MCF 10A (cell line): ENCODE data around the gene ADSL. TPM values are rescaled to one million over a fixed set of nuclear protein-coding genes. Genes with fewer than 3 reads are reported as not detected.

ENCODE experiments used
- BruUV-seq: library from RNA; stranded (reverse); fragments of 400-500 nt; replicated peaks from 2 replicates; lab custom pipeline; 2021; lab: Mats Ljungman, UMichigan
- CTCF ChIA-PET: fragments of 300-600 bp; sonication (Branson Sonifier 250); formaldehyde crosslinking; extraction: SDS; loops from one replicate; lab custom pipeline; 2021; ENCODE audit warnings: antibody characterized with exemption, inconsistent platforms; lab: Yijun Ruan, JAX
- POLR2A ChIA-PET: fragments of 300-600, 350-650 bp; sonication (Branson Sonifier 250); formaldehyde crosslinking; extraction: SDS; loops from one replicate; lab custom pipeline; 2020; ENCODE audit warnings: antibody characterized with exemption, inconsistent platforms; lab: Yijun Ruan, JAX
- DNase-seq: peaks from one replicate; pipeline ENCODE4 v3.0.0-alpha.2; 2018; ENCODE audit not compliant: unreplicated experiment
- H3K27ac Mint-ChIP-seq: one replicate; pipeline ENCODE4 v1.8.0; 2022; ENCODE audit warnings: mild to moderate bottlenecking, low read depth, mixed read lengths; ENCODE audit not compliant: unreplicated experiment
- H3K27me3 Mint-ChIP-seq: one replicate; pipeline ENCODE4 v1.8.0; 2022; ENCODE audit warnings: mixed read lengths; ENCODE audit not compliant: insufficient read depth, unreplicated experiment
- H3K36me3 Mint-ChIP-seq: one replicate; pipeline ENCODE4 v1.8.0; 2022; ENCODE audit warnings: mild to moderate bottlenecking, moderate library complexity, mixed read lengths; ENCODE audit not compliant: insufficient read depth, unreplicated experiment
- H3K4me1 Mint-ChIP-seq: one replicate; pipeline ENCODE4 v1.8.0; 2022; ENCODE audit warnings: mixed read lengths; ENCODE audit not compliant: insufficient read depth, unreplicated experiment
- H3K4me3 Mint-ChIP-seq: one replicate; pipeline ENCODE4 v1.8.0; 2022; ENCODE audit warnings: mild to moderate bottlenecking, moderate library complexity, mixed read lengths; ENCODE audit not compliant: unreplicated experiment
- H3K9me3 Mint-ChIP-seq: one replicate; pipeline ENCODE4 v1.8.0; 2022; ENCODE audit warnings: mixed read lengths; ENCODE audit not compliant: unreplicated experiment
- intact Hi-C: fragments of 100-400 bp; cut with micrococcal nuclease; formaldehyde crosslinking; loops from 2 replicates; pipeline ENCODE4 v1.14.1; 2022
- total RNA-seq: library from RNA; stranded (reverse); gene quantifications from 2 replicates; pipeline ENCODE4 v1.2.3, GENCODE V29; 2022
- TF ChIP-seq, protein P1 (sequence below): fragments of 200-600 bp; IDR thresholded peaks from one replicate; pipeline ENCODE4 v1.8.0; 2022; ENCODE audit warnings: antibody characterized with exemption, mild to moderate bottlenecking; ENCODE audit not compliant: unreplicated experiment

Gene ADSL
- total RNA-seq, 1 experiment from 2014 or later, result 129 TPM

DNA sequence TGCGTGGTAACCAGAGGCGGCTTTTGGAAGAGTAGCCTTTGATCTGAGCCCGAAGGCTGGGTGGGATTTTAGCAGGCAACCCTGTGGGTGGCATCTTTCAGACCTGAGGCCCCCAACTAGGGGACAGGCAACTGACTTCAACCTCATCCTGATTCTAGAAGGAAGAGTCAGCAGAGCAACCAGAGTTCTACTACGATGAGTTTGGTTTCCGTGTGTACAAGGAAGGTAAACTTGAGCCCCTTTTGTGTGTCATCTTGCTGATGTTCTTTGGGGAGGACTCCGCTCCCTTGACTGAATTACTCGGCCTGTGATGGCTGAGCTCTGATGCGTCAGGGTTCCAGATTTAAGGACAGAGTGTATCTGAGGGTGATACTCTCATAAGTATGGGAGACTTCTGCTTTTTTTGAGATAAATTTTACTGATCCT, 55.7 kb downstream of the ADSL start:
- H3K4me1 Mint-ChIP-seq, result no peaks in the 10 kb centered on the region
- intact Hi-C loops, result no loop called here

GRCh38 chr22:40403141-40403540, 56.8 kb downstream of the ADSL start:
- H3K27ac Mint-ChIP-seq, result peak overlapping the region; percentile 20
- H3K36me3 Mint-ChIP-seq, result peaks cover 52% of the 10 kb centered on the region
- no peak for DNase-seq
- H3K4me1 Mint-ChIP-seq, result no peaks in the 10 kb centered on the region
- intact Hi-C loops, result no loop called here
- BruUV-seq, result TSS peak; percentile 18
- TF ChIP-seq, protein P1, sequence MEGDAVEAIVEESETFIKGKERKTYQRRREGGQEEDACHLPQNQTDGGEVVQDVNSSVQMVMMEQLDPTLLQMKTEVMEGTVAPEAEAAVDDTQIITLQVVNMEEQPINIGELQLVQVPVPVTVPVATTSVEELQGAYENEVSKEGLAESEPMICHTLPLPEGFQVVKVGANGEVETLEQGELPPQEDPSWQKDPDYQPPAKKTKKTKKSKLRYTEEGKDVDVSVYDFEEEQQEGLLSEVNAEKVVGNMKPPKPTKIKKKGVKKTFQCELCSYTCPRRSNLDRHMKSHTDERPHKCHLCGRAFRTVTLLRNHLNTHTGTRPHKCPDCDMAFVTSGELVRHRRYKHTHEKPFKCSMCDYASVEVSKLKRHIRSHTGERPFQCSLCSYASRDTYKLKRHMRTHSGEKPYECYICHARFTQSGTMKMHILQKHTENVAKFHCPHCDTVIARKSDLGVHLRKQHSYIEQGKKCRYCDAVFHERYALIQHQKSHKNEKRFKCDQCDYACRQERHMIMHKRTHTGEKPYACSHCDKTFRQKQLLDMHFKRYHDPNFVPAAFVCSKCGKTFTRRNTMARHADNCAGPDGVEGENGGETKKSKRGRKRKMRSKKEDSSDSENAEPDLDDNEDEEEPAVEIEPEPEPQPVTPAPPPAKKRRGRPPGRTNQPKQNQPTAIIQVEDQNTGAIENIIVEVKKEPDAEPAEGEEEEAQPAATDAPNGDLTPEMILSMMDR, result no peak
- CTCF ChIA-PET, result interaction anchor here (0.7 to 1.2 kb wide), 3 partner anchors 18 to 869 kb away, joined by 3 read pairs; no protein-coding TSS in a partner anchor
- no peak overlapping the region for H3K4me3 Mint-ChIP-seq
- no peaks in the 10 kb centered on the region for H3K9me3 Mint-ChIP-seq
- POLR2A ChIA-PET, result no interaction called here
- H3K27me3 Mint-ChIP-seq, result no peaks in the 10 kb centered on the region

More for the DNA sequence above, 55.7 kb downstream of the ADSL start:
- peaks cover 46% of the 10 kb centered on the region for H3K36me3 Mint-ChIP-seq
- ChIA-PET POLR2A (no interaction called here), CTCF (interaction anchor here (0.6 kb wide), 1 partner anchor 13 kb away, joined by 3 read pairs; no protein-coding TSS in a partner anchor)
- TF ChIP-seq, protein P1, result no peak
- H3K27ac Mint-ChIP-seq, result no peak overlapping the region
- DNase-seq, result no peak
- no peaks in the 10 kb centered on the region for H3K27me3 Mint-ChIP-seq
- H3K9me3 Mint-ChIP-seq, result no peaks in the 10 kb centered on the region
- no peak overlapping the region for H3K4me3 Mint-ChIP-seq
- BruUV-seq, result no TSS peak

DNA sequence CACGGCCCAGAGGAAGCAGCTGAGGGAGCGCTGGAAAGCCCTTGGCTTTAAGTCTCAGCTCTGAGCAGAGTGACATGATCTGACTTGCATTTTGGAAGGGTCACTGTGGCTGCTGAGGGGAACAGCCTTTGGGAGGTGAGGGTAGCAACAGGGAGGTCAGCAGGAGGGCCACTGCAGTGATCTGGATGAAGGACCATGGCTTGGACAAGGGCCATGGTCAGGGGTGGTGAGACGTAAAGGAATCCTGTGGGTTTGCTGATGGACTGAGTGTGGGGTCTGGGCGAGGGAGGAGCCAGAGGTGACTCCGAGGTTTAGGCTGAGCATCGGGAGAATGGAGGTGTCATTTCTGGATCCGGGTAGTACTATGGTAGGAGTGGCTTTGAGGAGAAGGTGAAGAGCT, 57.4 kb downstream of the ADSL start:
- intact Hi-C loops, result no loop called here
- TF ChIP-seq, protein P1, result no peak
- H3K27ac Mint-ChIP-seq, result peak overlapping the region; percentile 20
- no peak for DNase-seq
- ChIA-PET POLR2A (interaction anchor here (0.6 kb wide), 1 partner anchor 32 kb away, joined by 3 read pairs; no protein-coding TSS in a partner anchor), CTCF (interaction anchor here (0.6 to 1.2 kb wide), 4 partner anchors 19 to 869 kb away, joined by 3 read pairs; no protein-coding TSS in a partner anchor)
- H3K36me3 Mint-ChIP-seq, result peaks cover 57% of the 10 kb centered on the region
- no peak overlapping the region for H3K4me3 Mint-ChIP-seq
- no TSS peak for BruUV-seq
- H3K9me3 Mint-ChIP-seq, result no peaks in the 10 kb centered on the region
- no peaks in the 10 kb centered on the region for H3K4me1 Mint-ChIP-seq
- H3K27me3 Mint-ChIP-seq, result no peaks in the 10 kb centered on the region

- no TSS peak for BruUV-seq
- Mint-ChIP-seq H3K36me3 (peaks cover 61% of the 10 kb centered on the region), H3K27ac (no peak overlapping the region), H3K4me3 (no peak overlapping the region), H3K27me3 (no peaks in the 10 kb centered on the region), H3K9me3 (no peaks in the 10 kb centered on the region), H3K4me1 (no peaks in the 10 kb centered on the region)
- CTCF ChIA-PET, result interaction anchor here (0.6 to 1.2 kb wide), 2 partner anchors 20 to 268 kb away, joined by 3 read pairs; no protein-coding TSS in a partner anchor
- TF ChIP-seq, protein P1, result no peak
- DNase-seq, result no peak
- POLR2A ChIA-PET, result interaction anchor here (0.6 to 0.8 kb wide), 2 partner anchors 11 to 33 kb away, joined by 3 read pairs; no protein-coding TSS in a partner anchor
- intact Hi-C loops, result no loop called here
Measured at GRCh38 chr22:40404251-40405177, 58.2 kb downstream of the ADSL start.
